ENCODE data around the gene STRIP1. TPM values are rescaled to one million over a fixed set of nuclear protein-coding genes. Genes with fewer than 3 reads are reported as not detected.

Gene STRIP1
- total RNA-seq, 2 donors from 2014 or later, result 18.2 to 19.0 TPM

Other genes starting within 250 kb of the STRIP1 start
- 10 to 100 TPM; 30.8 to 44.1 TPM for gene CSF1, start 123.8 kb upstream of the STRIP1 start, total RNA-seq
- 10 to 100 TPM; 42.9 to 55.7 TPM for gene AHCYL1, start 49.9 kb upstream of the STRIP1 start, total RNA-seq
- not detected for gene ALX3, start 36.0 kb downstream of the STRIP1 start, total RNA-seq
- gene UBL4B, start 77.8 kb downstream of the STRIP1 start, total RNA-seq, result not detected
- under 1 TPM in 1 of 2 donors, not detected in 1; 0.13 TPM for gene SLC6A17, start 115.9 kb downstream of the STRIP1 start, total RNA-seq
- 1 to 10 TPM; 8.7 to 8.8 TPM for gene KCNC4, start 175.7 kb downstream of the STRIP1 start, total RNA-seq